ENCODE results near the gene LMNB1. TPM values are rescaled to one million over a fixed set of nuclear protein-coding genes. Genes with fewer than 3 reads are reported as not detected.
"Not testable (repeated sequence)": the region's sequence is repeated elsewhere in the genome, so short reads cannot be mapped to it uniquely, and the experiment has no call there.

The LMNB1 gene
- total RNA-seq, 1 experiment from 2014 or later = 119 TPM

- Histone ChIP-seq H3K9me2 (replicated peaks; ENCODE audit: low read length) (no peaks in the 10 kb centered on the region), H3K27me3 (ENCODE audit: low read length) (no peaks in the 10 kb centered on the region), H3K9me3 (ENCODE audit: low read length) (no peaks in the 10 kb centered on the region), H2AFZ (ENCODE audit: low read length) (no peak overlapping the region), H3K36me3 (ENCODE audit: low read depth, low read length) (no peaks in the 10 kb centered on the region), H3K79me2 (ENCODE audit: low read length) (no peaks in the 10 kb centered on the region), H3K4me3 (ENCODE audit: low read length) (no peak overlapping the region), H3K9ac (ENCODE audit: low read length) (no peak overlapping the region), H3K27ac (ENCODE audit: low read length) (no peak overlapping the region), H3K4me1 (ENCODE audit: insufficient read depth, low read length) (no peaks in the 10 kb centered on the region), H3K4me2 (ENCODE audit: low read length) (no peak overlapping the region), H4K20me1 (ENCODE audit: low read length) (no peaks in the 10 kb centered on the region), H3F3A (ENCODE audit: low read length, unreplicated experiment) (no peaks in the 10 kb centered on the region)
- ChIA-PET CTCF (no interaction called here), POLR2A (ENCODE audit: unreplicated experiment) (no interaction called here)
- TF ChIP-seq EZH2 (IDR thresholded peaks at IDR 0.05; ENCODE audit: low read length, unreplicated experiment) (no peak), CTCF (conservative IDR thresholded peaks at IDR 0.05; ENCODE audit: low read depth, low read length) (no peak), EZH2phosphoT487 (IDR thresholded peaks at IDR 0.05; ENCODE audit: borderline replicate concordance, low read length) (no peak)
- no TSS peak for BruUV-seq (replicated peaks)
- intact Hi-C loops (cut with micrococcal nuclease) = no loop called here
- DNase-seq (no peak), ATAC-seq (no peak)
Measured at GRCh38 chr5:126851501-126852011, 74.6 kb downstream of the LMNB1 start.

- ATAC-seq (no peak), DNase-seq (no peak)
- Histone ChIP-seq H3K9me2 (replicated peaks; ENCODE audit: low read length) (no peaks in the 10 kb centered on the region), H3K36me3 (ENCODE audit: low read depth, low read length) (no peaks in the 10 kb centered on the region), H4K20me1 (ENCODE audit: low read length) (no peaks in the 10 kb centered on the region), H3K4me3 (ENCODE audit: low read length) (no peak overlapping the region), H3K9ac (ENCODE audit: low read length) (no peak overlapping the region), H3K4me2 (ENCODE audit: low read length) (no peak overlapping the region), H3F3A (ENCODE audit: low read length, unreplicated experiment) (no peaks in the 10 kb centered on the region), H3K4me1 (ENCODE audit: insufficient read depth, low read length) (no peaks in the 10 kb centered on the region), H3K27me3 (ENCODE audit: low read length) (no peaks in the 10 kb centered on the region), H3K79me2 (ENCODE audit: low read length) (no peaks in the 10 kb centered on the region), H3K9me3 (ENCODE audit: low read length) (no peaks in the 10 kb centered on the region), H2AFZ (ENCODE audit: low read length) (no peak overlapping the region), H3K27ac (ENCODE audit: low read length) (no peak overlapping the region)
- ChIA-PET CTCF (no interaction called here), POLR2A (ENCODE audit: unreplicated experiment) (no interaction called here)
- TF ChIP-seq EZH2phosphoT487 (IDR thresholded peaks at IDR 0.05; ENCODE audit: borderline replicate concordance, low read length) (no peak), CTCF (conservative IDR thresholded peaks at IDR 0.05; ENCODE audit: low read depth, low read length) (no peak), EZH2 (IDR thresholded peaks at IDR 0.05; ENCODE audit: low read length, unreplicated experiment) (no peak)
- intact Hi-C loops (cut with micrococcal nuclease) = no loop called here
- BruUV-seq (replicated peaks) = no TSS peak
Measured at GRCh38 chr5:126852091-126852571, 75.2 kb downstream of the LMNB1 start.

GRCh38 chr5:126852841-126853271, 75.9 kb downstream of the LMNB1 start:
- Histone ChIP-seq H3K79me2 (ENCODE audit: low read length) (no peaks in the 10 kb centered on the region), H3K9ac (ENCODE audit: low read length) (no peak overlapping the region), H4K20me1 (ENCODE audit: low read length) (no peaks in the 10 kb centered on the region), H3K36me3 (ENCODE audit: low read depth, low read length) (no peaks in the 10 kb centered on the region), H3F3A (ENCODE audit: low read length, unreplicated experiment) (no peaks in the 10 kb centered on the region), H3K9me3 (ENCODE audit: low read length) (no peaks in the 10 kb centered on the region), H2AFZ (ENCODE audit: low read length) (no peak overlapping the region), H3K4me2 (ENCODE audit: low read length) (no peak overlapping the region), H3K27me3 (ENCODE audit: low read length) (no peaks in the 10 kb centered on the region), H3K27ac (ENCODE audit: low read length) (no peak overlapping the region), H3K4me3 (ENCODE audit: low read length) (no peak overlapping the region), H3K4me1 (ENCODE audit: insufficient read depth, low read length) (no peaks in the 10 kb centered on the region), H3K9me2 (replicated peaks; ENCODE audit: low read length) (no peaks in the 10 kb centered on the region)
- POLR2A ChIA-PET (ENCODE audit: unreplicated experiment) = interaction anchor here (0.7 kb wide), 1 partner anchor 716 kb away, joined by 5 read pairs; no protein-coding TSS in a partner anchor
- intact Hi-C loops (cut with micrococcal nuclease) = no loop called here
- CTCF ChIA-PET = no interaction called here
- TF ChIP-seq CTCF (conservative IDR thresholded peaks at IDR 0.05; ENCODE audit: low read depth, low read length) (no peak), EZH2 (IDR thresholded peaks at IDR 0.05; ENCODE audit: low read length, unreplicated experiment) (no peak), EZH2phosphoT487 (IDR thresholded peaks at IDR 0.05; ENCODE audit: borderline replicate concordance, low read length) (no peak)
- ATAC-seq (no peak), DNase-seq (no peak)
- no TSS peak for BruUV-seq (replicated peaks)

- H3K9me2 ChIP-seq (replicated peaks; ENCODE audit: low read length); H3K9ac ChIP-seq (ENCODE audit: low read length); H2AFZ ChIP-seq (ENCODE audit: low read length); H3K4me2 ChIP-seq (ENCODE audit: low read length); H3K36me3 ChIP-seq (ENCODE audit: low read depth, low read length); CTCF ChIA-PET; H3K27ac ChIP-seq (ENCODE audit: low read length); BruUV-seq (replicated peaks); H3K9me3 ChIP-seq (ENCODE audit: low read length); H3K4me3 ChIP-seq (ENCODE audit: low read length); H4K20me1 ChIP-seq (ENCODE audit: low read length); H3K4me1 ChIP-seq (ENCODE audit: insufficient read depth, low read length); intact Hi-C loops (cut with micrococcal nuclease); POLR2A ChIA-PET (ENCODE audit: unreplicated experiment); H3F3A ChIP-seq (ENCODE audit: low read length, unreplicated experiment); ATAC-seq; H3K27me3 ChIP-seq (ENCODE audit: low read length); H3K79me2 ChIP-seq (ENCODE audit: low read length); DNase-seq: not testable (repeated sequence)
Measured at GRCh38 chr5:126853541-126854307, 76.8 kb downstream of the LMNB1 start.
